HG02852 (cell line): ENCODE results near the gene ZNF554.
"Not testable (repeated sequence)": the region's sequence is repeated elsewhere in the genome, so short reads cannot be mapped to it uniquely, and the experiment has no call there.

Experiments used
- ATAC-seq: cut with Tn5 transposase; IDR thresholded peaks from one replicate; pipeline ENCODE4 v1.9.1; 2021; ENCODE audit warnings: mild to moderate bottlenecking, moderate library complexity; ENCODE audit not compliant: unreplicated experiment

ZNF554 gene

DNA sequence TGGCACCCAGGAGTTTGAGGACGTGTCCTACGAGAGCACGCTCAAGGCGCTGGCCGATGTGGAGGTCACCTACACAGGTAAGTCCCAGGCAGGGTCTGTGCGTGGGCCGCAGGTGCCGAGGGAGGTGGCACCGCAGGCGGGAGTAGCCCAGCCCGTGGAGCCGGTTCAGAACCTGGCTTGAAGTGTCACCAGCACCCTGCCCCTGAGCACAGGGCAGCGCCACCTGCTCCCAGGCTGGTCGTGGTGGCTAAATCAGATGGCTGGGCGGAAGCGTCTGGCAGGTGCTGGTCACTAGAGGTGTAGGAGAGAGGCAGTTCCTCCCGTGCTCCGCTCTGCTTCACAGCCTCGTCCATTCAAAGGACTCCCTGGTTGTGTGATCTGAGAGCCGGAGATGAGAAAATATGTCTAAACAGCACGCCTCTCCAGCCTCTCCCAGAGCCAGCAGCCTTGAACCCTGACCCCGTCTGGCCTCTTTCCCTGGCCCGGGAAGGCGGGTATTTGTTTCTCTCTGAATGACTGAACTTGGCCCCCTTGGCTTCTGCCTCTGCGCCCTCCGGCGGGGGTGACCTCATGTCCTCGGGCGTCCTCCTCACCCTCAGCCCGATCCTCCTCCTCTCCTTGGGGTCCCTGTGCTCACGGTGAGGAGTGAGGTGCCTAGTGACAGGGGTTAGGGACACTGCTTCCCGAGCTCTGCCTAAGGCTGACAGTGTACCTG lies 29.0 kb upstream of the ZNF554 start:
- no peak for ATAC-seq

DNA sequence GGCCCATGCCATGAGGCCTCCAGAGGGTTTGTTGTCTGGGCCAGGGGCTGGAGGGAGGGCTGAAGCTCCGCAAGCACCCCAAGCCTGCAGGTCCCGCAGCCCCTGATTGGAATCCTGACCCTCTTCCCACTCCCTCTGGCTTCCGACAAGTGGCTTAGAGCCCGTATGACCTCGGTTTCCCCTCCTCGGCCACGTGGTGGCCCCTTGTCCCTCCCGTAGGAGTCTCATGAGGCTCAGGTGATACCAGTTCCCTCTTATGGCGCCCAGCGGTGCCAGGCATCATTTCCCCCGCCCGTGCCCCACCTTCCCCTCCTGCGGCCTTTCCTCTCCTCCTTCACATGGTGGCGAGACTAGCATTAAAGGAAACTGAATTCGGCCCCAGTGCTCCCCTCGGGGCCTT lies 28.2 kb upstream of the ZNF554 start:
- no peak for ATAC-seq

DNA sequence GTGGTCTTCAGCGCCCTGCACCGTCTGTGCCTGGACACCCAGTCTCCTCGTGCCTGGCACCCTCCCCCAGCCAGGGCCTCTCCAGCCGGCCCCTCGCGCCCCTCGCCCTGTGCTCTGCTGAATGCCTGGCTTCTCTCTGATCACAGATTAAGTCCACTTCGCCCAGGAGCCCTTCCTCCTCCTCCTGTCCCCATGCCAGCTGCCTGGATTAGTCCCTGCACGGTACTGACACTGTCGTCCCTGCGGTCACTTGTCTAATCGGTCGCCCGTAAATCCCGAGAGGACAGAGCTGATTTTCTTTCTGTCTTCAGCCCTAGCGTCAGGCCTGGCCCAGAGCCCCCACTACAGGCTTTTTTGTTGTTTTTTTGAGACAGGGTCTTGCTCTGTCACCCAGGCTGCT lies 27.8 kb upstream of the ZNF554 start:
- ATAC-seq = no peak

DNA sequence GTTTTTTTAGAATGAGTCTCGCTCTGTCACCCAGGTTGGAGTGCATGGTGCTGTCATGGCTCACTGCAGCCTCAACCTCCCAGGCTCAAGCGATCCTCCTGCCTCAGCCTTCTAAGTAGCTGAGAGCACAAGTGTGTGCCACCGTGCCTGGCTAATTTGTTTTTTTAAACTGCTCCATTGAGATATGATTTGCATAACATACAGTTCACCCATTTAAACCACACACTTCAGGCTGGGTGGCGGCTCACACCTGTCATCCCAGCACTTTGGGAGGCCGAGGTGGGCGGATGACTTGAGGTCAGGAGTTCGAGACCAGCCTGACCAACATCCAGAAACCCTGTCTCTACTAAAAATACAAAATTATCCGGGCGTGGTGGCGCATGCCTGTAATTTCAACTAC lies 27.0 kb upstream of the ZNF554 start:
- not testable (repeated sequence) for ATAC-seq

DNA sequence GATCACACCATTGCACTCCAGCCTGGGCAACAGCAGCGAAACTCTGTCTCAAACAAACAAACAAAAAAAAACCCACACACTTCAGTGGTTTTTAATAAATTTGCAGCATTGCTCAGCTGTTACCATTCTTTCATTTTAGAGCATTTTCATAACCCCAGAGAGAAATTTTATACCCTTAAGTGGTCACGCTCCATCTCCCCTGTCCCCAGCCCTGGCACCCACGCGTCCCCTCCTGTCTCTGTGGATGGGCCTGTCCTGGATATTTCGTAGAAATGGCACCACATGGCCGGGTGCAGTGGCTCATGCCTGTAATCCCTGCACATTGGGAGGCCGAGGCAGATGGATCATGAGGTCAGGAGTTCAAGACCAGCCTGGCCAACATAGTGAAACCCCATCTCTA lies 26.5 kb upstream of the ZNF554 start:
- no peak for ATAC-seq

DNA sequence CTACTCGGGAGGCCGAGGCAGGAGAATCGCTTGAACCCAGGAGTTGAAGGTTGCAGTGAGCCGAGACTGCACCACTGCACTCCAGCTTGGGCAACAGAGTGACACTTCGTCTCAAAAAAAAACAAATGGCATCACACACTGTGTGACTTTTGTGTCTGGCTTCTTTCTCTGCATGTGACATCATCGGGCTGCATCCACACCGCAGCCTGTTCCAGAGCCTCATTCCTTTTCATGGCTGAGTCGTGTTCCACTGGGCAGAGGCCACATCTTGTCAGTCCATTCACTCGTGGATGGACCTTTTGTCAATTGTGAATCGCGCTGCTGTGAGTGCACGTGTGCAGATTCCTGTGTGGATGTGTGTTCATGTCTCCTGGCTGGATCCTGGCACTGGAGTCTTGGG lies 26.1 kb upstream of the ZNF554 start:
- ATAC-seq = no peak

DNA sequence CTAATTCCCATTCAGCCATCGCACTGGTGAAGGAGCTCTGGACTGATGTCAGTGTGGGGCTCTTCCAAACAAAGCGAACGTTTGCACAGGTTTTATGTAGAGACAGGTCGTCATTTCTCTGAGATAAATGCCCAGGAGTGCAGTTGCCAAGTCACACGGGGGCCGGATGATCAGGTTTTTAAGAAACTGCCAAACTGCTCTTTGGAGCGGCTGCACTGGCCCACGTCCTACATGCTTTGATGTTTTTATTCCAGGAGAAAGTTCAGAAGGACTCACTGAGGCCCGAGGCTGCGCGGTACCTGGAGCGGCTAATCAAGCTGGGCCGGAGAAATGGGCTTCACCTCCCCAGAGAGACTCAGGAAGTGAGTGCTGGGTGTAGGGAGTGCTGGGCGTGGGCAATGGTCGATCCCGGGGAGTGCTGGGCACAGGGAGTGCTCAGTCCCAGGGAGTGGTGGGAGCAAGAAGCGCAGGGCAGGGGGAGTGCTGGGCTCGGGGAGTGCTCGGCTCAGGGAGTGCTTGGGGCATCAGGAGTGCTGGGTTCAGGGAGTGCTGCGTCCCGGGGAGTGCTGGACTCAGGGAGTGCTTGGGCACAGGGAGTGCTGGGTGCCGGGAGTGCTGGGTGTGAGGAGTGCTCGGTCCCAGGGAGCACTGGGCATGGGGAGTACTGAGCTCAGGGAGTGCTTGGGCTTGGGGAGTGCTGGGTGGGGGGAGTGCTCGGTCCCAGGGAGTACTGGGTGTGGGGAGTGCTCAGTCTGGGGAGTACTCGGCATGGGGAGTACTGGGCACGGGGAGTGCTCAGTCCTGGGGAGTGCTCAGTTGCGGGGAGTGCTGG lies 23.6 kb upstream of the ZNF554 start:
- no peak for ATAC-seq

DNA sequence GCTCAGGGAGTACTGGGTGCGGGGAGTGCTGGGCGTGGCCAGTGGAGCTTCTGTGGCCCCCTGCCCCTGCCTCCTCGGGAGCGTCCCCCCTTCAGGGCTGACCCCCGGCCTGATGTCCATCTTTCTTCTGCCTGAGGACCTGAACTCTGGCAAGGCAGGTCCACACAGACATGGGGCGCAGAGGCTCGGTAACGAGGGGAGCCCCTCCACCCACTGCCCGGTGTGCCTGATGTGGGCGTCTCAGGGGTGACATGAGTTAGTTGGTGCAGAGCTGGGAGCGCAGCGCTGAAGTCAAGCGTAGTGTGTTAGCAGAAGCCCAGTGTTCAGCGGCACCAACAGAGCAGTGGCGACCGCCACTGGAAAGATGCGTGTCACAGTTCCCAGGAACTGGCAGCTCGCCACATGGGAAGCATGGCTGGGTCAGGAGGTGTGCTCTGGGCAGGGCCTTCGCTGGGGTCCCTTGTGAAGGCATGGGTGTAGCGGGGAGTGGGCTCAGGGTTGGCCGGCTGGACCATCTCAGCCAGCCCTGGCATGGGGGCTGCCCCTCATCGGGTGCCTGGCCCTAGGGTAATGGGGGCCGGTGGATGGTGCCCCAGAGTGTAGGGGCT lies 22.9 kb upstream of the ZNF554 start:
- ATAC-seq = no peak

DNA sequence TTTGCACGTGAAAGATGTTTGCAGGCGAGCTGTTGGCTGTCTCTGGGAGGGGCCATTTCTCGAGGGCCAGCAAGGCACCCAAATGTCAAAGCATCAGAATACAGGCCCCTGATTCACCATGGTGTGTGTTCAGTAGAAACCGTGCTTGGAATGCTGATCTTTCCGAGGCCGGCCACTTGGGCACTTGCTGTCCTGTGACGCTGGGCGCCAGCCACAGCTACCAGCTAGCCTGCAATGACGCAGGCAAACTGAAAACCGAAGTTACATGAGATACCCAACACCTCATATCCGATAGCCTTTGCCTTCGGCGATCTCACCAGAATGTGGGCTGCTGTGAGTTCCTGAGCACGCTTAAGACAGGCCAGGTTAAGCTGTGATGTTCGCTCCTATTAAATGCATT lies 22.4 kb upstream of the ZNF554 start:
- ATAC-seq = no peak

DNA sequence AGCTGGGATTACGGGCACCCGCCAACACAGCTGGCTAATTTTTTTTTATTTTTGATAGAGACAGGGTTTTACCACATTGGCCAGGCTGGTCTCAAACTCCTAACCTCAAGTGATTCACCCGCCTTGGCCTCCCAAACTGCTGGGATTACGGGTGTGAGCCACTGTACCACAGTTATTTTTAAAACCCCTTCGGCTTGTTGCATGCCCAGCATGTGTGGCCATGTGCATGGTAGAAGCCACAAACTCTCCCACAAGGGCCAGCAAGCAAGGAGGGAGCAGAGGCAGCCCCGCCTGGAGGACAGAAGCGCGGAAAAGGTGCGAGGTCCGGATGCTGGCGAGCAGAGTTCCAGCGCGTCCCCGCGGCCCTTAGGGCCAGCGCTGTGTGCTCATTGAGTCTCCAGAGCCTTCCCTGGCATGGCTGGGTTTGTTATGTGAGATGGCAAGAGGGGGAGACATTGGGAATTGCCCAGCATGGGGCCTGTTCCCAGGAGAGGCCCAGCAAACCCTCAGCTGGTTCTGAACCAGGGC lies 21.4 kb upstream of the ZNF554 start:
- ATAC-seq = no peak

DNA sequence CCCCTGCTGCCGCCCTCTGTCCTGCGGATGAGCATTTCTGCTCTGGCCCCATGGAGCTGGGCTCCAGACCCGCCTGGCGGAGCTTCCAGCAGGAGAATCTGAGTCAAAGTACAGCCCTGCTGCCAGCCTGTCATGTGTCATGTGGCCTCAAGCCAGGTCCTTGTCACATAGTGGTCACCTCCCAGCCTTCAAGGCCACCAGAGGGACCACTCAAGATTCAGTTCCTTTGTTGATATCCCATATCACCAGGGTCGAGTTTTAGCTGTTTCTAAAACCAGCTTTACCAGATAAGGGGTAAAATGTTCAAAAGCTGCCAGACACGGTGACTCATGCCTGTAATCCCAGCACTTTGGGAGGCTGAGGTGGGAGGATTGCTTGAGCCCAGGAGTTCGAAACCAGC lies 20.9 kb upstream of the ZNF554 start:
- no peak for ATAC-seq

DNA sequence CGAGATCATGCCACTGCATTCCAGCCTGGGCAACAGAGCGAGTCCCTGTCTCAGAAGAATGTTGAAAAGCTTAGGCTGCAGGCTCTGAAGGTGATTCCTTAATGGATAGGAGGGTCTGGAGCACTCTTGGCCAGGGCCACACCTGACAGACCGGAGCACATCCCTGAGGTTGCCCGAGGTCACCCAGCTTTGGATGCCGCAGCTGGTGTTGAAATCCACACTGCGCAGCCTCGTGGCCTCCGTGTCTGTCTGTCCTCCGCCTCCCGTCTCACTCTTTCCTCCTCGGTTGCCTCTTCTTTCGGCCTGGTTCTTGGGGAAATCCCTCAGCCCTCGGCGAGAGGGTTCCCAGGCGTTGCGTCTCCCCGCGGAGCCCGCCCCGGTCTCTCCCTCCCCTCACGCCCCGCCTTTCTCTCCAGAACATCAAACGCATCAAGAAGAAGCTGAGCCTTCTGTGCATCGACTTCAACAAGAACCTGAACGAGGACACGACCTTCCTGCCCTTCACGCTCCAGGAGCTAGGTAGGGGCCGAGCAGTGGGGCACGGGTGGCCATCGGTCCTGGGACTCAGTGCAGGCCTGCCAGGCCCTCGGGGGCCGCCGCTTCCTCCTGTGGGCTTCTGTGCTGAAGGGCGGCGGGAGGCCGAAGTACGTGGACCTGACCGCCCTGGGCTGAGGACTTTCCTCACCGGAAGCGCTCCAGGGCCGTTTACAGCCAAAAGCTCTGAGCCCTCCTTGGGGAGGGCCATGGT lies 20.2 kb upstream of the ZNF554 start:
- ATAC-seq = no peak

DNA sequence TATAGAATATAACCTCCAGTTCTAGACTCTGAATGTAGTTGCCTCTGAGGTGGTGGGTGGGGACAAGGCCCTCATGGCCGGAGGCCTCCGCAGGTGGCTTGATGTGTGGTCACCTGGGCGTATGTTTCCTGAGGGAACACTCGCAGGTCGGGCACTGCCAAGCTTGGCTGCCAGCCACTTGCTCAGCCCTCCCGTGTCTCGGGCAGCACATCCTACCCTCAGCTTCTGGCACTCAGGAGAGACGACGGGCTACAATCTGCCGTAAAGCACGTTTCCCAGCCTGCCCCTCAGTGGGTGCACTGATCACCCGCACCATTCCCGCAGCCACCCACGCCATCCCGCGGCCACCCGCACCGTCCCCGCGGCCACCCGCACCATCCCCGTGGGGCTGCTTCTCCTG lies 19.2 kb upstream of the ZNF554 start:
- ATAC-seq = no peak

DNA sequence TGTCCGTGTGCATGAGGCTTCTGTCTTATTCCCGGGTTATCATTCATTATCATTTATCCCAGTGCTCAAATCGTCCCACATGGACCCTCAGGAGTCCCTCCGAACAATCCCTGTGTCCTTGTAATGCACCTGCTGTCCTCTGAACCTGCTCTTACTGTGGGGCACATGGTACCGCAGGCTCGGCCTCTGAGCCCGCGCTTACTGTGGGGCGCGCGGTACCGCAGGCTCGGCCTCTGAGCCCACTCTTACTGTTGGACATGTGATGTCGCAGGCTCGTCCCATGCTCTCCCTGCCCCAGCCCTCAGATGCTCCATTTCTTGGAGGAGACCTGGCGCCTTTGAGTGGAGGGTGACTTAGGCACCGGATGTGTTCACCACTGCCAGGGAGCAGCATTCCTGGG lies 16.8 kb upstream of the ZNF554 start:
- ATAC-seq = no peak

DNA sequence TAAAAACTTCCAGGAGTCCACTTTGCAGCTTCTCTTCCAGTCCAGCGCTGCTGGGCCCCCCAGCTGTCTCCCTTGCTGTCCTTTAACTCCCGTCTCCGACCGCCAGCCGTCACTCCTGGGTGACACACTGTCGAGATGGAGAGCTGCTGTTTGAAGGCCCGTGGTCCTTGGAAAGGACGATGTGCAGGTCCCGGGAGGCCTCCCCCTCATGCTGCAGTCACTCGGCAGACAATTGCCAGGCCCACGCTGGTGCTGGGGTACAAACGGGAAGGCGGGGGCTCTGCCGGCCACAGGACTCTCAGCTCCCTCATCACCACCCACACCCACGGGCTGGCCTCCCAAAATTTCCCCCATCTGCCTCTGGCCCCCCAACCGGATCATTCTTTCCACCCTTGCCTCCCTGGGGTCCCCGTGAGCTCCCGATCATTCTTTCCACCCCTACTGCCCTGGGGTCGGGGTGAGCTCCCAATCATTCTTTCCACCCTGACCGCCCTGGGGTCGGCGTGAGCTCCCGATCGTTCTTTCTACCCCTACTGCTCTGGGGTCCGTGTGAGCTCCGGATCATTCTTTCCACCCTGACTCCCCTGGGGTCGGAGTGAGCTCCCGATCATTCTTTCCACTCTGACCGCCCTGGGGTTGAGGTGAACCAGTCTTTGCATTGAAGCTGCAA lies 16.0 kb upstream of the ZNF554 start:
- ATAC-seq = no peak

DNA sequence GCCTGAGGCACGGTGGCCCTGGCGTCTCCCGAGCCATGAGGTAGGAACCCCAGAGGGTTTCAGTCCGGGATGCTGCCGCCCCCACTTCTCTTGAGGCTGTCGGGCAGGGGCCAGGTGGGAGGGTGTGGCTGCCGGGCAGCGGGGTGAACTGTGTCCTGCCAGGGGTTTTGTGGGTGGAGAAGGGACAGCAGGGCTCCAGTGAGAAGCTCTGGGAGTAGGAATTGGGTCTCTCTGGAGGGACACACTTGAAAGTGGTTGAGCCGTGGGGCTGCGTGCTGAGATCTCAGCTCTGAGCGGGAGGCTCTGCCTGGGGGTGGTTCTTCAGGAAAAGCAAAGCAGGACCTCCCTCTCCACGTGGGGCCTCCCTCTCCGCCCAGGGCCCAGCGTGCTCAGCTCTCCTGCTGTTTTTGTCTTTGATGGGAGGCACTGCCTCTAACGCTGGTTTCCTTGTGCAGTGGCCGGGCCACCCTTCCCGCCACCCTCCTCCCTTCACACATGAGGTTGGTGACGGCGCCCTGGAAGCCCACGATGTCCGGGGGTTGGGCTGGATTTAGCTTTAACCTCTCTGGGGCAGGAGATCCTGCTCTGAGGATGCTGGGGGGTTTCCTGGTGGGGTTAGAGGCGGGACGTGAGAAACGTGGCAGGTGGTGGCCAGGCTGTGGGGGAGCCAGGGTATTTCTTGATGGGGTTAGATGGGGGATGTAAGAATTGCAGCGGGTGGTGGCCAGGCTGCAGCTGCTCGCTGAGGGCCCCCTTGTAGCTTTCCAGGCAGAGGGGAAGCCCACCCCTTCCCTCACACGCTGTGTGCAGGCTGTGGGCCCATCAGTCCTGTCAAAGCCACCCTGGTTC lies 15.3 kb upstream of the ZNF554 start:
- ATAC-seq = no peak

DNA sequence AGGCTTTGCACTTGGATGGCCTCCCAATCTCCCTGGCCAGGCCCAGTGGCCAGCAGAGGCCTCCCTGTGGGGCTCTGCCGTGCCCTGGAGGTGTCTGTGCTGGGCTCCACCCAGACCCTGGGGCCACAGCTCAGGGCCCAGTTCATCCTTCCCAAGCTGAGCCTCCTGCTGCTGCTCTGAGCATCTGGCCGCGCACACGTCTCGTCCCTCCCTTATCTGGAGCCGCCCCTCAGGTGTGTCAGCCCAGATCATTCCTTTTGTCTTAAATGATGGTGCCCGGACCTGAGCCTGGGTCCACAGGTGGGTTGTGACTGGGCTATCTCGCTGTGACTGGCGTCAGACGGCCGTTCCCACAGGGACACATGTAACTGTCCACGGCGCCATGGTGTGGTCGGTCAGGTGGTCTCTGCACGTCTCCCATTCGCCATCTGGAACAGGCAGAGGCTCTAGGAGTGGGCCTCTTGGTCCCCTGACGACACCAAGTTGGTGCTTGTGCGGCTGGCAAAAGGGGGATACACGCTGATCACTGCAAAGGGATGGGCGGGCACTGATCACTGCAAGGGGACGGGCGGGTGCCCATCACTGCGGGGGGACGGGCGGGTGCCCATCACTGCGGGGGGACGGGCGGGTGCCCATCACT lies 14.3 kb upstream of the ZNF554 start:
- no peak for ATAC-seq

DNA sequence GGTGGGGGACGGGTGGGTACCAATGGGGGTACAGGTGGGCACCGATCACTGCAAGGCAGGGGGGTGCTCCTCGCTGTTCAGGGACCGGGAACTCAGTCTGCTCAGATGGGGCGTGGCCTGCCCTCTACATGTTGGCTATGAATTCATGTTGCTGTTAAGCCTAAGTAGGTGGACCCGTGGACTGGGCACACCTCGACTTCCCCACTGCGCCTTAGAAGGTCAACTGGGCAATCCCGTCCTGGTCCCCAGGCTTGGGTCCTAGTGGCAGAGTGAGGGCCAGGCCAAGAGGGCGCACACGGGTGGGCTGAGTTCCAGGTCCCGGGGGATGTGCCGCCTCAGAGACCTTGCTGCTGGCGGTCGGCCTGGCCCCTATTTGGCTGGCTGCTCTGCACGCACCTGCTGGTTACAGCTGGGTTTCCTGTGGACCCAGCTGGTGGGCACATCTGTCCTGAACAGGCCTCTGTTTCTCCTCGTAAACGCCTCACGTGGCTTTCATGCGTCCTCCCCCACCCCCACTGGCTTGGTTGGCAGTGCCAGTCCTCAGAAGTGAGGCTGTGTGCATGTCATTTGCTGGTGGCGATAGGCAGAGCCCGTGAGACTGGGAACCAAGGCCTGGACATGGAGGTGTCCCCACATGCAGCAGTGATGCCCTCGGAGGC lies 13.5 kb upstream of the ZNF554 start:
- no peak for ATAC-seq
